Right lobe of liver (tissue), 4 donors: Measurements from ENCODE around the gene CBX2.

Experiments used
- POLR2A ChIP-seq: fragments of 450-650 bp; IDR thresholded peaks from one replicate; pipeline ENCODE4 v1.6.1; 2017; ENCODE audit warnings: antibody characterized with exemption, mild to moderate bottlenecking
- TF ChIP-seq, protein P1 (sequence below), 4 donors: fragments of 200-600 bp in 3 of 4; fragments of 450-650 bp in 1 of 4; IDR thresholded peaks; one replicate each; pipeline versions ENCODE4 v1.5.1 to v1.8.0; 2016 to 2022; ENCODE audit warnings: antibody characterized with exemption in 4 of 4, mild to moderate bottlenecking in 2 of 4
- donor health status: DM: no; HTN: no; CAD: no.
- donor health status: DM: no; HTN: no; CAD: no.
- donor health status: DM: no; HTN: yes; CAD: no.

DNA sequence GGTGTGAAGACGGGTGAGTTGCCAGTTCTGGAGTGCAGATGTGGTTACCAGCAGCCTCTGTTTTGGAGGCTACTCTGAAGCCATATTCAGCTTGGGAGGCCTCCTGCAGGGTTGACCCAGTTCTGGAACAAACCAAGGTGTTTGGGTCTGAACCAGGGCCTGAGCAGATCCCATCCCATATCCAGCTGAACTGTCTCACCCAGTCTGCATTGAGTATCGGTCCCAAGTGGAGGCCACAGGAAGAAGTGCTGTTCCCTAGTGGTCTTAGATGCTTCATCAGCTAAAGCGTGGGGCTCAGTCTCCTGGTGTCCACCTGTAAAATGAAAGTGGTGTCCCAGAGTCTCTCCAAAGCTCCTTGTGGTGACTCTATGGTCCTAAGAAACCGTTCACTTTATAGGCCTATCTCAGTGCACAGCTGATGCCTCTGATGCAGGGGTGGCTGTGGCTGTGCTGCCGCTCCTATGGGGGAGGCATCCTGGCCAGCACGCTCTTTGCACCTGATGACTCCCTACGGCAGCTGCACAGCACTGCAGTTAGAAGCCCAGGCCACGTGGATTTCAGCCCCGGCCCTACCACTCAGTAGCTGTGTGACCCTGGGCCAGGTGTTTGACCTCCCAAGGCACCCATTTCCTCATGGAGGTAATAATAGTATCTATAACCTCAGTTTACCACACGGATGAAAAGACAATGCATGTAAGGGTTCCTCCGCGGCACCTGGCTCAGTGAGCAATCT, 40.2 kb downstream of the CBX2 start:
- TF ChIP-seq, protein P1, sequence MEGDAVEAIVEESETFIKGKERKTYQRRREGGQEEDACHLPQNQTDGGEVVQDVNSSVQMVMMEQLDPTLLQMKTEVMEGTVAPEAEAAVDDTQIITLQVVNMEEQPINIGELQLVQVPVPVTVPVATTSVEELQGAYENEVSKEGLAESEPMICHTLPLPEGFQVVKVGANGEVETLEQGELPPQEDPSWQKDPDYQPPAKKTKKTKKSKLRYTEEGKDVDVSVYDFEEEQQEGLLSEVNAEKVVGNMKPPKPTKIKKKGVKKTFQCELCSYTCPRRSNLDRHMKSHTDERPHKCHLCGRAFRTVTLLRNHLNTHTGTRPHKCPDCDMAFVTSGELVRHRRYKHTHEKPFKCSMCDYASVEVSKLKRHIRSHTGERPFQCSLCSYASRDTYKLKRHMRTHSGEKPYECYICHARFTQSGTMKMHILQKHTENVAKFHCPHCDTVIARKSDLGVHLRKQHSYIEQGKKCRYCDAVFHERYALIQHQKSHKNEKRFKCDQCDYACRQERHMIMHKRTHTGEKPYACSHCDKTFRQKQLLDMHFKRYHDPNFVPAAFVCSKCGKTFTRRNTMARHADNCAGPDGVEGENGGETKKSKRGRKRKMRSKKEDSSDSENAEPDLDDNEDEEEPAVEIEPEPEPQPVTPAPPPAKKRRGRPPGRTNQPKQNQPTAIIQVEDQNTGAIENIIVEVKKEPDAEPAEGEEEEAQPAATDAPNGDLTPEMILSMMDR (IDR thresholded peaks at IDR 0.05): no peak
- TF ChIP-seq POLR2A: no peak
